ENCODE results near the gene MCM6. TPM values are rescaled to one million over a fixed set of nuclear protein-coding genes. Genes with fewer than 3 reads are reported as not detected.

The MCM6 gene
- total and polyA plus RNA-seq, 2 experiments from 2014 or later: 74.7 to 133 TPM

- Histone ChIP-seq H3K36me3 (ENCODE audit: insufficient read depth) (peaks cover 88% of the 10 kb centered on the region), H3K79me2 (replicated peaks; ENCODE audit: insufficient read depth) (peaks cover 8% of the 10 kb centered on the region), H3K4me3 (no peak overlapping the region), H3K9me2 (ENCODE audit: insufficient read depth) (no peaks in the 10 kb centered on the region), H3K4me2 (no peak overlapping the region), H3K27me3 (ENCODE audit: insufficient read depth) (no peaks in the 10 kb centered on the region), H3K4me1 (ENCODE audit: insufficient read depth) (no peaks in the 10 kb centered on the region), H3F3A (replicated peaks; ENCODE audit: low read depth) (peaks cover 8% of the 10 kb centered on the region; the same call in 1 of the 2 replicates), H2AFZ (no peak overlapping the region), H3K27ac (ENCODE audit: low read depth) (no peak overlapping the region), H4K20me1 (replicated peaks; ENCODE audit: insufficient read depth) (peaks cover 17% of the 10 kb centered on the region; the same call in 1 of the 2 replicates)
- Mint-ChIP-seq H3K4me1 (no peaks in the 10 kb centered on the region), H3K4me3 (no peak overlapping the region), H3K27ac (no peak overlapping the region), H3K27me3 (ENCODE audit: insufficient read depth, low read depth, poor library complexity) (no peaks in the 10 kb centered on the region), H3K9me3 (no peaks in the 10 kb centered on the region; the same call in 2 of the 3 replicates), H3K36me3 (ENCODE audit: low read depth) (peaks cover 94% of the 10 kb centered on the region)
- no peak for TF ChIP-seq POLR2AphosphoS5 (IDR thresholded peaks at IDR 0.05; ENCODE audit: low read depth)
- TF ChIP-seq ETS1 (IDR thresholded peaks at IDR 0.05): no peak
- TF ChIP-seq EZH2phosphoT487 (IDR thresholded peaks at IDR 0.05; ENCODE audit: unreplicated experiment): no peak
- TF ChIP-seq NANOG (IDR thresholded peaks at IDR 0.05; ENCODE audit: borderline replicate concordance): no peak
- TF ChIP-seq ZNF114 (CRISPR knock-in tag; IDR thresholded peaks at IDR 0.05): no peak
- DNase-seq (ENCODE audit: low spot score) (no peak), ATAC-seq (no peak)
Observed at GRCh38 chr2:135862718-135863117, 13.5 kb downstream of the MCM6 start.

GRCh38 chr2:135853401-135853800 lies 22.8 kb downstream of the MCM6 start:
- H3K4me3 Mint-ChIP-seq: no peak overlapping the region
- H3K9me3 Mint-ChIP-seq: no peaks in the 10 kb centered on the region
- no peak overlapping the region for H2AFZ ChIP-seq
- no peaks in the 10 kb centered on the region; the same call in 1 of the 2 replicates for H3K79me2 ChIP-seq (replicated peaks; ENCODE audit: insufficient read depth)
- H3K36me3 Mint-ChIP-seq (ENCODE audit: low read depth): peaks cover 84% of the 10 kb centered on the region
- no peaks in the 10 kb centered on the region for H3K4me1 Mint-ChIP-seq
- no peaks in the 10 kb centered on the region for H3K4me1 ChIP-seq (ENCODE audit: insufficient read depth)
- H4K20me1 ChIP-seq (replicated peaks; ENCODE audit: insufficient read depth): peaks cover 23% of the 10 kb centered on the region
- no peak overlapping the region for H3K27ac Mint-ChIP-seq
- 0 out of 2 replicates have a peak, but pooled peaks cover 4% of the 10 kb centered on the region for H3F3A ChIP-seq (replicated peaks; ENCODE audit: low read depth)
- no peak overlapping the region for H3K4me2 ChIP-seq
- H3K4me3 ChIP-seq: no peak overlapping the region
- H3K27me3 Mint-ChIP-seq (ENCODE audit: insufficient read depth, low read depth, poor library complexity): no peaks in the 10 kb centered on the region
- ATAC-seq (no peak), DNase-seq (ENCODE audit: low spot score) (no peak)
- no peak overlapping the region for H3K27ac ChIP-seq (ENCODE audit: low read depth)
- H3K36me3 ChIP-seq (ENCODE audit: insufficient read depth): peaks cover 80% of the 10 kb centered on the region
- no peaks in the 10 kb centered on the region for H3K27me3 ChIP-seq (ENCODE audit: insufficient read depth)
- no peaks in the 10 kb centered on the region for H3K9me2 ChIP-seq (ENCODE audit: insufficient read depth)
- TF ChIP-seq STAT1 (IDR thresholded peaks at IDR 0.05; ENCODE audit: unreplicated experiment) (no peak), ZNF331 (CRISPR knock-in tag; IDR thresholded peaks at IDR 0.05; ENCODE audit: low read depth) (no peak), EZH2 (IDR thresholded peaks at IDR 0.05; ENCODE audit: low read depth, unreplicated experiment) (no peak), REST (IDR thresholded peaks at IDR 0.05; ENCODE audit: unreplicated experiment) (no peak), ETS1 (IDR thresholded peaks at IDR 0.05) (no peak), EZH2phosphoT487 (IDR thresholded peaks at IDR 0.05; ENCODE audit: unreplicated experiment) (no peak), ZNF114 (CRISPR knock-in tag; IDR thresholded peaks at IDR 0.05) (no peak), CREB1 (CRISPR knock-in tag; IDR thresholded peaks at IDR 0.05; ENCODE audit: low read depth) (no peak), CTCF (conservative IDR thresholded peaks at IDR 0.05; ENCODE audit: low read depth in 2 of 2) (no peak)
